ENCODE results near the gene ESM1. TPM values are rescaled to one million over a fixed set of nuclear protein-coding genes. Genes with fewer than 3 reads are reported as not detected.

Gene ESM1
- total and polyA plus RNA-seq, 9 of the 15 experiments (the other 6 are each of a cell fraction or from before 2014, with no cell fraction given), result not detected

DNA sequence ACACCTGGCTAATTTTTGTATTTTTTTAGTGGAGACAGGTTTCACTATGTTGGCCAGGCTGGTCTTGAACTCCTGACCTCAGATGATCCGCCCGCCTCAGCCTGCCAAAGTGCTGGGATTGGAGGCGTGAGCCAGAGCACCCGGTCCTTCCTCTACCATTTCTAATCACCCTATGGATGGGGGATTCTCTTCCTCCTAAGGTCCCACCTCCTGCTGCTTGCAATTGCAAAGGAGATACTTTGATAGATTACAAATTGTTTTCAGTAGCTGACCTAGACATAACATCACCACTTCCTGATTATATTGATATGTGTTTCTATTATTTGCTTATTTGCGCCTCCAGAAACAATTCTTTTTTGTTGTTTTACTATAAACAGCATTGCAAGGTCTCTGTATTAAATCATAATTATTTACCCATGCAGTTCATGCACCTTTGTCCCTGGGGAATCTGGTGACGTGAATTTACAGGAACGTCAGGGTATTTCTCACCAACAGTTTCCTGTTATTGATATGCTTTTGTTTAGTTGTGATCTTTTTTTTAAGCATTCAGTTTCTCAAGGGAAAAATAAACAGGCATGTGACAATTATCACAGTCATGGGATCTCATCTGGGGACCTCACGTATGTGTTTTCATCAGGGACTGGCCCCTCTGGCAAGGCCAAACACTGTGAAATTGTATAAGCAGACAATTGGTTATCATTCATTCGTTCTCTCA, 43.2 kb downstream of the ESM1 start:
- under 1% methylated on average over 8 of the region's 9 CpGs for WGBS (ENCODE audit: insufficient coverage, low coverage, missing lambda C conversion rate)
- H3K79me2 ChIP-seq (ENCODE audit: control insufficient read depth, insufficient read depth, low read length), result no peaks in the 10 kb centered on the region
- no peaks in the 10 kb centered on the region for H3K36me3 ChIP-seq (ENCODE audit: control insufficient read depth, insufficient read depth, low read length)
- in situ Hi-C loops (cut with MboI) (no loop called here), intact Hi-C loops (cut with micrococcal nuclease) (no loop called here)
- ChIA-PET POLR2A (no interaction called here), CTCF (ENCODE audit: low intra/inter-chr PET ratio) (no interaction called here)
- H3K27me3 ChIP-seq (ENCODE audit: control insufficient read depth in 2 of 2, insufficient read depth in 2 of 2, low read length in 2 of 2), result no peaks in the 10 kb centered on the region
- no peaks in the 10 kb centered on the region for H3K9me3 ChIP-seq (replicated peaks; ENCODE audit: control insufficient read depth, insufficient read depth, low read depth, low read length)
- no peak overlapping the region for H3K4me3 ChIP-seq
- DNase-seq (ENCODE audit: extremely low read depth in 1 of 4, low spot score in 3 of 4) (no peak), ATAC-seq (no peak), FAIRE-seq (no peak)
- no TSS peak for BruUV-seq (replicated peaks)
- no peaks in the 10 kb centered on the region for H4K20me1 ChIP-seq (replicated peaks; ENCODE audit: control insufficient read depth, insufficient read depth, low read length)
- H2AFZ ChIP-seq (ENCODE audit: low read depth, low read length), result no peak overlapping the region
- H3K4me1 ChIP-seq (replicated peaks in 1 of 2; ENCODE audit: control insufficient read depth in 2 of 2, insufficient read depth in 2 of 2, low read length in 2 of 2), result no peaks in the 10 kb centered on the region
- no peak overlapping the region for H3K9ac ChIP-seq (ENCODE audit: insufficient read depth in 1 of 2, low read depth in 2 of 2, low read length in 2 of 2)
- TF ChIP-seq ATF1 (CRISPR knock-in tag; IDR thresholded peaks at IDR 0.05) (no peak), ATF1 (tag; IDR thresholded peaks at IDR 0.05) (no peak), UBTF (IDR thresholded peaks at IDR 0.05; ENCODE audit: borderline replicate concordance in 1 of 2, low read depth in 2 of 2, low read length in 2 of 2) (no peak), ZKSCAN3 (CRISPR knock-in tag; IDR thresholded peaks at IDR 0.05) (no peak), POLR3G (IDR thresholded peaks at IDR 0.05; ENCODE audit: extremely low read depth, insufficient read length, insufficient replicate concordance) (no peak), ZFPM2 (CRISPR knock-in tag; IDR thresholded peaks at IDR 0.05) (no peak), ZNF121 (CRISPR knock-in tag; conservative IDR thresholded peaks at IDR 0.05) (no peak), YY1 (IDR thresholded peaks at IDR 0.05; ENCODE audit: borderline replicate concordance in 1 of 3, control insufficient read depth in 1 of 3, extremely low read depth in 1 of 3, insufficient read depth in 3 of 3, insufficient read length in 1 of 3, insufficient replicate concordance in 2 of 3, low read depth in 1 of 3, low read length in 2 of 3) (no peak), ADNP (tag; IDR thresholded peaks at IDR 0.05) (no peak), POU5F1 (IDR thresholded peaks at IDR 0.05; ENCODE audit: borderline replicate concordance, low read depth, low read length, partially characterized antibody) (no peak), FOXA1 (IDR thresholded peaks at IDR 0.05; ENCODE audit: borderline replicate concordance) (no peak), NR1H2 (CRISPR knock-in tag; IDR thresholded peaks at IDR 0.05) (no peak), PHTF2 (CRISPR knock-in tag; IDR thresholded peaks at IDR 0.05) (no peak), PTRF (tag; IDR thresholded peaks at IDR 0.05) (no peak), MAFF (IDR thresholded peaks at IDR 0.05; ENCODE audit: low read length) (no peak)
- no peaks in the 10 kb centered on the region for H3K9me1 ChIP-seq (ENCODE audit: control insufficient read depth, insufficient read depth, low read length)
- H3K4me2 ChIP-seq (ENCODE audit: insufficient read depth, low read length), result no peak overlapping the region
- H3K27ac ChIP-seq (ENCODE audit: extremely low read depth, low read depth, low read length), result no peak overlapping the region
